GM19043 (cell line): ENCODE results near the gene AMIGO3.
"Not testable (repeated sequence)": the region's sequence is repeated elsewhere in the genome, so short reads cannot be mapped to it uniquely, and the experiment has no call there.

Source experiments
- ATAC-seq: cut with Tn5 transposase; IDR thresholded peaks from one replicate; pipeline ENCODE4 v1.9.1; 2021; ENCODE audit warnings: low read depth; ENCODE audit not compliant: unreplicated experiment

AMIGO3 gene

GRCh38 chr3:49719214-49719884 is at the start of gene AMIGO3:
Gene AMIGO3 (minus strand): TSS chr3:49719684. CDS start chr3:49719465, 219 bp downstream.
- peak; percentile 53 for ATAC-seq

GRCh38 chr3:49763981-49764380 is 44.5 kb upstream of the AMIGO3 start:
- ATAC-seq, result no peak

GRCh38 chr3:49761661-49762060 is 42.2 kb upstream of the AMIGO3 start:
- no peak for ATAC-seq

GRCh38 chr3:49759226-49759625 is 39.7 kb upstream of the AMIGO3 start:
- no peak for ATAC-seq

- no peak for ATAC-seq
These were observed 37.7 kb upstream of the AMIGO3 start for GRCh38 chr3:49757197-49757596.

- ATAC-seq, result no peak
These were observed 36.6 kb upstream of the AMIGO3 start for GRCh38 chr3:49756036-49756435.

GRCh38 chr3:49754536-49754935 is 35.1 kb upstream of the AMIGO3 start:
- ATAC-seq, result no peak

- no peak for ATAC-seq
These were observed 32.0 kb upstream of the AMIGO3 start for GRCh38 chr3:49751501-49751900.

GRCh38 chr3:49750056-49750455 is 30.6 kb upstream of the AMIGO3 start:
- ATAC-seq, result no peak

- ATAC-seq, result not testable (repeated sequence)
These were observed 29.4 kb upstream of the AMIGO3 start for GRCh38 chr3:49748874-49749273.

GRCh38 chr3:49747792-49748480 is 28.5 kb upstream of the AMIGO3 start:
- ATAC-seq, result no peak

GRCh38 chr3:49745986-49746385 is 26.5 kb upstream of the AMIGO3 start:
- no peak for ATAC-seq

GRCh38 chr3:49740427-49740826 is 20.9 kb upstream of the AMIGO3 start:
- no peak for ATAC-seq

- no peak for ATAC-seq
These were observed 18.7 kb upstream of the AMIGO3 start for GRCh38 chr3:49738067-49738713.

- ATAC-seq, result no peak
These were observed 15.3 kb upstream of the AMIGO3 start for GRCh38 chr3:49734752-49735151.

- ATAC-seq, result no peak
These were observed 14.1 kb upstream of the AMIGO3 start for GRCh38 chr3:49733551-49733950.

- ATAC-seq, result no peak
These were observed 13.1 kb upstream of the AMIGO3 start for GRCh38 chr3:49732597-49732996.

GRCh38 chr3:49729966-49730609 is 10.6 kb upstream of the AMIGO3 start:
- no peak for ATAC-seq

GRCh38 chr3:49727924-49728361 is 8.5 kb upstream of the AMIGO3 start:
- ATAC-seq, result no peak

- no peak for ATAC-seq
These were observed 7.9 kb upstream of the AMIGO3 start for GRCh38 chr3:49727154-49727923.
